Motor neuron (in vitro differentiated cells): ENCODE measurements around the gene SIDT1. TPM values are rescaled to one million over a fixed set of nuclear protein-coding genes. Genes with fewer than 3 reads are reported as not detected.

Source experiments
- ATAC-seq, 8 experiments: fragments of 200-7000 bp; cut with Tn5 transposase; replicated peaks in 6 of 8; 2 replicates each; pipeline ENCODE4 v1.8.0; 2021; ENCODE audit warnings: mild to moderate bottlenecking in 8 of 8, moderate library complexity in 8 of 8
- H3K27ac ChIP-seq, 2 donors: fragments of 250-450 bp; sonication (Bioruptor Pico); 2 replicates each; pipeline ENCODE4 v1.9.0; 2021; ENCODE audit warnings: antibody characterized with exemption in 2 of 2, mild to moderate bottlenecking in 2 of 2, moderate library complexity in 1 of 2
- H3K4me1 ChIP-seq, 2 donors: fragments of 250-450 bp; sonication (Bioruptor Pico); replicated peaks in 1 of 2; 2 replicates each; pipeline ENCODE4 v1.6.1; 2021; ENCODE audit warnings: antibody characterized with exemption in 2 of 2, mild to moderate bottlenecking in 2 of 2, moderate library complexity in 1 of 2
- H3K4me3 ChIP-seq, 5 donors: fragments of 250-450 bp; sonication (Bioruptor Pico); 2 replicates each; pipeline ENCODE4 v1.9.0; 2021; ENCODE audit warnings: antibody characterized with exemption in 5 of 5, mild to moderate bottlenecking in 5 of 5, moderate library complexity in 4 of 5
- WGBS, 10 experiments: fragments of 450-650 bp; shearing (Covaris generic); methylation state at CpG; one replicate each; pipeline ENCODE4 v1.0.0; 2022; 5-methylcytosine and 5-hydroxymethylcytosine counted together
- in situ Hi-C, 9 experiments: fragments of 400-800 bp; cut with MboI; loops; one replicate each; pipeline ENCODE4 v1.15.0; 2021; ENCODE audit warnings: low sequenced_read_pairs in 9 of 9, low pct_unique_long_range_greater_than_20kb in 2 of 9; ENCODE audit not compliant: unreplicated experiment in 9 of 9
- total RNA-seq, 8 experiments: library from RNA; unstranded; fragments of 300-600 nt; gene quantifications; 2 replicates each; pipeline versions ENCODE4 v1.2.3 to v1.2.4, GENCODE V29; 2022

The SIDT1 gene
- total RNA-seq, 8 experiments from 2014 or later = 0.33 to 6.1 (median 0.66) TPM; not detected in 2

- 83 to 100% (median 89%) methylated on average over 1 of the region's 1 CpG; no CpG with 5 or more reads in 3 of the 10 experiments for WGBS, 10 experiments
- H3K27ac ChIP-seq = no peak overlapping the region
- H3K4me1 ChIP-seq = peaks cover 1 to 11% of the 10 kb centered on the region in 2 donors
- in situ Hi-C loops = no loop called here
- H3K4me3 ChIP-seq = no peak overlapping the region
- ATAC-seq = no peak
These were observed 22.8 kb downstream of the SIDT1 start for GRCh38 chr3:113555138-113555537.

GRCh38 chr3:113556316-113556945, 24.1 kb downstream of the SIDT1 start:
- H3K4me3 ChIP-seq = no peak overlapping the region
- peak in 1 of 8 experiments; percentile 31 for ATAC-seq
- no peak overlapping the region for H3K27ac ChIP-seq
- H3K4me1 ChIP-seq = peaks cover 14 to 24% of the 10 kb centered on the region in 2 donors
- 46 to 100% (median 78%) methylated on average over 1 to 6 of the region's 6 CpGs for WGBS, 10 experiments
- in situ Hi-C loops = no loop called here

- in situ Hi-C loops = no loop called here
- H3K4me3 ChIP-seq = no peak overlapping the region
- H3K4me1 ChIP-seq = peaks cover 19 to 26% of the 10 kb centered on the region in 2 donors
- WGBS, 10 experiments = 39 to 100% (median 93%) methylated on average over 1 to 7 of the region's 7 CpGs; no CpG with 5 or more reads in 2 of the 10 experiments
- ATAC-seq = no peak
- H3K27ac ChIP-seq = no peak overlapping the region
These were observed 24.6 kb downstream of the SIDT1 start for GRCh38 chr3:113556946-113557335.

- no peak overlapping the region for H3K27ac ChIP-seq
- in situ Hi-C loops = no loop called here
- H3K4me1 ChIP-seq = peaks cover 19 to 26% of the 10 kb centered on the region in 2 donors
- peak in 3 of 8 experiments; percentile 20 to 79 (median 68) for ATAC-seq
- H3K4me3 ChIP-seq = no peak overlapping the region
These were observed 25.0 kb downstream of the SIDT1 start for GRCh38 chr3:113557374-113557773.

GRCh38 chr3:113559009-113559408, 26.7 kb downstream of the SIDT1 start:
- no peak overlapping the region for H3K27ac ChIP-seq
- peaks cover 19 to 26% of the 10 kb centered on the region in 2 donors for H3K4me1 ChIP-seq
- in situ Hi-C loops = no loop called here
- no peak overlapping the region for H3K4me3 ChIP-seq
- ATAC-seq = peak in 3 of 8 experiments; percentile 43 to 84 (median 78)

GRCh38 chr3:113560271-113560670, 27.9 kb downstream of the SIDT1 start:
- ATAC-seq = peak in 5 of 8 experiments; percentile 2 to 53 (median 32)
- no peak overlapping the region for H3K4me3 ChIP-seq
- no peak overlapping the region for H3K27ac ChIP-seq
- H3K4me1 ChIP-seq = peaks cover 19 to 29% of the 10 kb centered on the region in 2 donors
- WGBS, 10 experiments = 0 to 71% (median 51%) methylated on average over 1 to 6 of the region's 6 CpGs; no CpG with 5 or more reads in 1 of the 10 experiments
- in situ Hi-C loops = no loop called here

GRCh38 chr3:113560831-113561623, 28.7 kb downstream of the SIDT1 start:
- Histone ChIP-seq H3K4me3 (no peak overlapping the region), H3K4me1 (peaks cover 19 to 28% of the 10 kb centered on the region in 2 donors), H3K27ac (peak overlapping the region in 1 of 2 donors; percentile 20)
- peak in 6 of 8 experiments; percentile 24 to 77 (median 72) for ATAC-seq
- in situ Hi-C loops = no loop called here
- 0 to 78% (median 63%) methylated on average over 1 to 4 of the region's 4 CpGs; no CpG with 5 or more reads in 1 of the 10 experiments for WGBS, 10 experiments

- peaks cover 16 to 21% of the 10 kb centered on the region in 2 donors for H3K4me1 ChIP-seq
- in situ Hi-C loops = no loop called here
- peak in 5 of 8 experiments; percentile 81 to 93 (median 90) for ATAC-seq
- H3K27ac ChIP-seq = no peak overlapping the region
- 0 to 36% (median 23%) methylated on average over 1 of the region's 1 CpG; no CpG with 5 or more reads in 6 of the 10 experiments for WGBS, 10 experiments
- H3K4me3 ChIP-seq = no peak overlapping the region
These were observed 33.2 kb downstream of the SIDT1 start for GRCh38 chr3:113565555-113565954.

- no peak for ATAC-seq
- 20 to 100% (median 61%) methylated on average over 1 to 3 of the region's 3 CpGs; no CpG with 5 or more reads in 2 of the 10 experiments for WGBS, 10 experiments
- Histone ChIP-seq H3K4me1 (peaks cover 16 to 19% of the 10 kb centered on the region in 2 donors), H3K4me3 (no peak overlapping the region), H3K27ac (no peak overlapping the region)
- in situ Hi-C loops = no loop called here
These were observed 37.8 kb downstream of the SIDT1 start for GRCh38 chr3:113570158-113570557.

- in situ Hi-C loops = no loop called here
- Histone ChIP-seq H3K4me3 (no peak overlapping the region), H3K4me1 (peaks cover 20 to 21% of the 10 kb centered on the region in 2 donors), H3K27ac (no peak overlapping the region)
- WGBS, 10 experiments = 17 to 100% (median 62%) methylated on average over 1 to 2 of the region's 2 CpGs; no CpG with 5 or more reads in 6 of the 10 experiments
- no peak for ATAC-seq
These were observed 39.0 kb downstream of the SIDT1 start for GRCh38 chr3:113571360-113571759.

- in situ Hi-C loops = no loop called here
- peak in 1 of 8 experiments; percentile 24 for ATAC-seq
- H3K4me3 ChIP-seq = no peak overlapping the region
- H3K4me1 ChIP-seq = peaks cover 20 to 21% of the 10 kb centered on the region in 2 donors
- WGBS, 10 experiments = 20 to 100% (median 87%) methylated on average over 1 to 3 of the region's 3 CpGs
- H3K27ac ChIP-seq = no peak overlapping the region
These were observed 41.4 kb downstream of the SIDT1 start for GRCh38 chr3:113573728-113574127.

GRCh38 chr3:113574213-113574612, 41.9 kb downstream of the SIDT1 start:
- ATAC-seq = no peak
- no peak overlapping the region for H3K27ac ChIP-seq
- 0 to 100% (median 60%) methylated on average over 1 to 2 of the region's 2 CpGs; no CpG with 5 or more reads in 2 of the 10 experiments for whole genome bisulfite sequencing, 10 experiments
- in situ Hi-C loops = no loop called here
- peaks cover 20 to 21% of the 10 kb centered on the region in 2 donors for H3K4me1 ChIP-seq
- no peak overlapping the region for H3K4me3 ChIP-seq

GRCh38 chr3:113575206-113575605, 42.9 kb downstream of the SIDT1 start:
- WGBS, 10 experiments = 5 to 36% (median 14%) methylated on average over 1 to 4 of the region's 4 CpGs
- peaks cover 20 to 21% of the 10 kb centered on the region in 2 donors for H3K4me1 ChIP-seq
- H3K4me3 ChIP-seq = no peak overlapping the region
- in situ Hi-C loops = no loop called here
- H3K27ac ChIP-seq = no peak overlapping the region
- ATAC-seq = peak in 6 of 8 experiments; percentile 28 to 87 (median 70)
